ENCODE measurements around the gene RERG. TPM values are rescaled to one million over a fixed set of nuclear protein-coding genes. Genes with fewer than 3 reads are reported as not detected.

The RERG gene
- total RNA-seq, 6 experiments from 2014 or later: not detected

DNA sequence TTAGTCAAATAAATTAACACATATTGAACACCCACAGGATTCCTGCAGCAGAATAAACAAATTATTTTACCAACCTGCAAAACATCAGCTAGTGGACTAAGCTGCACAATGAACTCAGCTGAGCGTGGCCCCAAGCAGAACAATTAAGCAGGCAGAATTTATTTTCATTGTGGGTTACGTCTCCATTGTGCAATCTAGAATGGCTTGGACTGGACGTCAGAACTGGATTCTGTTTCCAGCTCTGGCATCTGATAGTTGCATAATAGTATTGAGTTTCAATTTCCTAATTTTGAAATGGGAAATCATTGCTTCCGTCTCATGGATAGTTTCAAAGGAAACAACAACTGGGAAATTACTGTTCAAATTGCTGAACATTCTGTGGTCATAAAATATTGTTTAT lies 35.5 kb upstream of the RERG start:
- H3K27me3 Mint-ChIP-seq (ENCODE audit: insufficient read depth): peaks cover 4% of the 10 kb centered on the region; the same call in 1 of the 2 replicates
- no peak overlapping the region for H3K27ac Mint-ChIP-seq
- no peak for TF ChIP-seq CTCF (IDR thresholded peaks at IDR 0.05)
- no peak for DNase-seq
- H3K4me3 Mint-ChIP-seq: no peak overlapping the region
- H3K9me3 Mint-ChIP-seq: no peaks in the 10 kb centered on the region
- no peaks in the 10 kb centered on the region for H3K36me3 Mint-ChIP-seq (ENCODE audit: low read depth)
- no peaks in the 10 kb centered on the region for H3K4me1 Mint-ChIP-seq (ENCODE audit: low read depth)

- Mint-ChIP-seq H3K4me1 (ENCODE audit: low read depth) (no peaks in the 10 kb centered on the region), H3K9me3 (no peaks in the 10 kb centered on the region), H3K36me3 (ENCODE audit: low read depth) (no peaks in the 10 kb centered on the region), H3K27me3 (ENCODE audit: insufficient read depth) (peaks cover 4% of the 10 kb centered on the region; the same call in 1 of the 2 replicates), H3K27ac (no peak overlapping the region), H3K4me3 (no peak overlapping the region)
- no peak for DNase-seq
- TF ChIP-seq CTCF (IDR thresholded peaks at IDR 0.05): no peak
Measured at GRCh38 chr12:15253990-15254389, 32.8 kb upstream of the RERG start.

GRCh38 chr12:15244926-15245325 lies 23.7 kb upstream of the RERG start:
- Mint-ChIP-seq H3K9me3 (no peaks in the 10 kb centered on the region), H3K36me3 (ENCODE audit: low read depth) (no peaks in the 10 kb centered on the region), H3K27me3 (ENCODE audit: insufficient read depth) (peaks cover 6% of the 10 kb centered on the region), H3K27ac (no peak overlapping the region), H3K4me3 (no peak overlapping the region), H3K4me1 (ENCODE audit: low read depth) (no peaks in the 10 kb centered on the region)
- no peak for TF ChIP-seq CTCF (IDR thresholded peaks at IDR 0.05)
- DNase-seq: no peak

- H3K27ac Mint-ChIP-seq: no peak overlapping the region
- no peaks in the 10 kb centered on the region for H3K9me3 Mint-ChIP-seq
Measured at GRCh38 chr12:15244341-15244740, 23.1 kb upstream of the RERG start.

DNA sequence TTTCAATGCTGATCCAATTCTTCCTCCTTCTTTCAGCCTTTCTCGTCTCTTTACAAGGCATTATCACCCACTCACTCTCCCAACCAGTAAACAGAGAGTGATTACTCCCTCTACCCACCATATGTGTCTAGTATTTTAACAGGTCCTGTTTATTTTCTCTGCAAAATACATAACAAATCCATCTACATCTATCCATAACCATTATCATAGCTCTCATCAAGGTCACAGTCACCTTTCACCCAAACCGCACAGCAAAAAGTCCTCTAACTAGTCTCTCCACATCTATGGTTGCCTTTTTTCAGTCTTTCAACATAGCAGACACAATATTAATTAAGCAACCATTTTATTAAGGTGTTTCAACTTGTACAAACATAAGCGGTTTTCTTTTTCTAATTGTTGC lies 21.9 kb upstream of the RERG start:
- no peak overlapping the region for H3K4me3 Mint-ChIP-seq
- peaks cover 6% of the 10 kb centered on the region for H3K27me3 Mint-ChIP-seq (ENCODE audit: insufficient read depth)
- H3K36me3 Mint-ChIP-seq (ENCODE audit: low read depth): no peaks in the 10 kb centered on the region
- H3K9me3 Mint-ChIP-seq: no peaks in the 10 kb centered on the region
- DNase-seq: no peak
- no peak for TF ChIP-seq CTCF (IDR thresholded peaks at IDR 0.05)
- H3K27ac Mint-ChIP-seq: no peak overlapping the region
- no peaks in the 10 kb centered on the region for H3K4me1 Mint-ChIP-seq (ENCODE audit: low read depth)

More at GRCh38 chr12:15244341-15244740, 23.1 kb upstream of the RERG start:
- no peaks in the 10 kb centered on the region for H3K36me3 Mint-ChIP-seq (ENCODE audit: low read depth)
- H3K4me3 Mint-ChIP-seq: no peak overlapping the region
- no peak for TF ChIP-seq CTCF (IDR thresholded peaks at IDR 0.05)
- DNase-seq: no peak
- peaks cover 6% of the 10 kb centered on the region for H3K27me3 Mint-ChIP-seq (ENCODE audit: insufficient read depth)
- H3K4me1 Mint-ChIP-seq (ENCODE audit: low read depth): no peaks in the 10 kb centered on the region

GRCh38 chr12:15240898-15241297 lies 19.7 kb upstream of the RERG start:
- no peak for DNase-seq
- peaks cover 4% of the 10 kb centered on the region for H3K27me3 Mint-ChIP-seq (ENCODE audit: insufficient read depth)
- no peak overlapping the region for H3K27ac Mint-ChIP-seq
- H3K4me1 Mint-ChIP-seq (ENCODE audit: low read depth): no peaks in the 10 kb centered on the region
- H3K36me3 Mint-ChIP-seq (ENCODE audit: low read depth): no peaks in the 10 kb centered on the region
- H3K4me3 Mint-ChIP-seq: no peak overlapping the region
- TF ChIP-seq CTCF (IDR thresholded peaks at IDR 0.05): no peak
- no peaks in the 10 kb centered on the region for H3K9me3 Mint-ChIP-seq
